SK-N-SH treated with all-trans-retinoic acid at 6 μM for 48 hours (cell line): ENCODE measurements around the gene ZFYVE28.

Experiments used
- BACH2 ChIP-seq: fragments of 250-450 bp; sonication (Bioruptor Pico); IDR thresholded peaks from 2 replicates; pipeline ENCODE4 v1.9.0; 2021; ENCODE audit warnings: mild to moderate bottlenecking, borderline replicate concordance
- ESRRG ChIP-seq: fragments of 250-450 bp; sonication (Bioruptor Pico); IDR thresholded peaks from 2 replicates; pipeline ENCODE4 v1.6.1; 2021; ENCODE audit warnings: mild to moderate bottlenecking
- GLIS3 ChIP-seq: fragments of 250-450 bp; sonication (Bioruptor Pico); IDR thresholded peaks from 2 replicates; pipeline ENCODE4 v1.5.0; 2020; ENCODE audit warnings: mild to moderate bottlenecking, moderate library complexity
- ISL1 ChIP-seq: fragments of 250-450 bp; sonication (Bioruptor Pico); IDR thresholded peaks from 2 replicates; pipeline ENCODE4 v2.1.2; 2022; ENCODE audit warnings: mild to moderate bottlenecking, moderate library complexity
- PPARA ChIP-seq: fragments of 250-450 bp; sonication (Bioruptor Pico); IDR thresholded peaks from 2 replicates; pipeline ENCODE4 v1.5.0; 2020; ENCODE audit warnings: mild to moderate bottlenecking, borderline replicate concordance
- RARB ChIP-seq: fragments of 250-450 bp; sonication (Bioruptor Pico); IDR thresholded peaks from 2 replicates; pipeline ENCODE4 v1.8.0; 2021; ENCODE audit warnings: mild to moderate bottlenecking, moderate library complexity
- TCF4 ChIP-seq: fragments of 250-450 bp; sonication (Bioruptor Pico); IDR thresholded peaks from 2 replicates; pipeline ENCODE4 v1.8.0; 2021; ENCODE audit warnings: mild to moderate bottlenecking, moderate library complexity, borderline replicate concordance
- ZFP3 ChIP-seq: fragments of 250-450 bp; sonication (Bioruptor Pico); IDR thresholded peaks from 2 replicates; pipeline ENCODE4 v1.5.0; 2020; ENCODE audit warnings: mild to moderate bottlenecking, moderate library complexity
- TF ChIP-seq, protein P1 (sequence below): fragments of 250-450 bp; sonication (Bioruptor Pico); IDR thresholded peaks from 2 replicates; pipeline ENCODE4 v1.8.0; 2020; ENCODE audit warnings: mild to moderate bottlenecking, moderate library complexity, borderline replicate concordance
- TF ChIP-seq, protein P2 (sequence below): fragments of 250-450 bp; sonication (Bioruptor Pico); IDR thresholded peaks from 2 replicates; pipeline ENCODE4 v1.5.0; 2020; ENCODE audit warnings: mild to moderate bottlenecking, moderate library complexity
- TF ChIP-seq, protein P3 (sequence below): fragments of 250-450 bp; sonication (Bioruptor Pico); IDR thresholded peaks from 2 replicates; pipeline ENCODE4 v1.8.0; 2021; ENCODE audit warnings: low read depth, mild to moderate bottlenecking, moderate library complexity, borderline replicate concordance

DNA sequence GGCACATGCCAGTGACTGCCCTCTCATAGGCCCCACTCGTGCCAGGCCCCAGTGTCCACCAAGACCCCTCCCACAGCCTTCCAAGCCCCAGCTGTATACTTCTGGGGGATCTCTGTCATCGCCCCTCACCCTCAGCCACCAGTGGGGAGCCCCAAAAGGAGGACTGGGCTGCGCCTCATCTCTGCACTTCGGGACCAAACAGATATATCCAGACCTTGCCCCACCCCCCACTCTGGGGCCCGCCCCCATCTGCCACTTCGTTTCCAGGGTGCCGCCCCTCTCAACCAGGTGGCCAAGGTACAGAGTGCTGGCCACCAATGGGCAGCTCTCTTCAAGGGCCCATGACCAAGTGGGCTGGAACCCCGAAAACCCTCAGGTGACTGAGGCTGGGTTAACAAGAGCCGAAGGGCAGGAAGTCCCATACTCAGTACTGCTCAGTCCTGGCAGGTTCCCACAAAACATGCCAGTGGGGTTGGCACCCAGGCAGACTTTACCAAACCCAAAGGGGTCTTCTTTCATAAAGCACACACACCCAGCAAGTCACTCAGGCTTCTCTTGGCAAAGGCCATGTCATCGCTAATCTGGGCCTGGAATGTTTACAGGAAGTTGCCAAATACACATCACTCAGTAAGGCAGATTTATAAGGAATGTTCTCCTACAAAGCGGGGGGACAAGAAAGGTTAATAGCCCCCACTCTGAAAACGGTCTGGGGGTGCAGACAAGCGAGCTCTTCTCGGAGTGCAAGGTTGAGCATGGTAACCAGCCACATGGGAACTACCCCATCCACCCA, 4.4 kb downstream of the ZFYVE28 start:
- TF ChIP-seq, protein P1, sequence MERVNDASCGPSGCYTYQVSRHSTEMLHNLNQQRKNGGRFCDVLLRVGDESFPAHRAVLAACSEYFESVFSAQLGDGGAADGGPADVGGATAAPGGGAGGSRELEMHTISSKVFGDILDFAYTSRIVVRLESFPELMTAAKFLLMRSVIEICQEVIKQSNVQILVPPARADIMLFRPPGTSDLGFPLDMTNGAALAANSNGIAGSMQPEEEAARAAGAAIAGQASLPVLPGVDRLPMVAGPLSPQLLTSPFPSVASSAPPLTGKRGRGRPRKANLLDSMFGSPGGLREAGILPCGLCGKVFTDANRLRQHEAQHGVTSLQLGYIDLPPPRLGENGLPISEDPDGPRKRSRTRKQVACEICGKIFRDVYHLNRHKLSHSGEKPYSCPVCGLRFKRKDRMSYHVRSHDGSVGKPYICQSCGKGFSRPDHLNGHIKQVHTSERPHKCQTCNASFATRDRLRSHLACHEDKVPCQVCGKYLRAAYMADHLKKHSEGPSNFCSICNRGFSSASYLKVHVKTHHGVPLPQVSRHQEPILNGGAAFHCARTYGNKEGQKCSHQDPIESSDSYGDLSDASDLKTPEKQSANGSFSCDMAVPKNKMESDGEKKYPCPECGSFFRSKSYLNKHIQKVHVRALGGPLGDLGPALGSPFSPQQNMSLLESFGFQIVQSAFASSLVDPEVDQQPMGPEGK = no peak
- TF ChIP-seq GLIS3 (CRISPR knock-in tag) (no peak), RARB (CRISPR knock-in tag) (no peak), ZFP3 (CRISPR knock-in tag) (no peak), ESRRG (CRISPR knock-in tag) (no peak), PPARA (CRISPR knock-in tag) (no peak), ISL1 (CRISPR knock-in tag) (no peak), TCF4 (CRISPR knock-in tag) (no peak), BACH2 (CRISPR knock-in tag) (no peak)
- TF ChIP-seq, protein P2, sequence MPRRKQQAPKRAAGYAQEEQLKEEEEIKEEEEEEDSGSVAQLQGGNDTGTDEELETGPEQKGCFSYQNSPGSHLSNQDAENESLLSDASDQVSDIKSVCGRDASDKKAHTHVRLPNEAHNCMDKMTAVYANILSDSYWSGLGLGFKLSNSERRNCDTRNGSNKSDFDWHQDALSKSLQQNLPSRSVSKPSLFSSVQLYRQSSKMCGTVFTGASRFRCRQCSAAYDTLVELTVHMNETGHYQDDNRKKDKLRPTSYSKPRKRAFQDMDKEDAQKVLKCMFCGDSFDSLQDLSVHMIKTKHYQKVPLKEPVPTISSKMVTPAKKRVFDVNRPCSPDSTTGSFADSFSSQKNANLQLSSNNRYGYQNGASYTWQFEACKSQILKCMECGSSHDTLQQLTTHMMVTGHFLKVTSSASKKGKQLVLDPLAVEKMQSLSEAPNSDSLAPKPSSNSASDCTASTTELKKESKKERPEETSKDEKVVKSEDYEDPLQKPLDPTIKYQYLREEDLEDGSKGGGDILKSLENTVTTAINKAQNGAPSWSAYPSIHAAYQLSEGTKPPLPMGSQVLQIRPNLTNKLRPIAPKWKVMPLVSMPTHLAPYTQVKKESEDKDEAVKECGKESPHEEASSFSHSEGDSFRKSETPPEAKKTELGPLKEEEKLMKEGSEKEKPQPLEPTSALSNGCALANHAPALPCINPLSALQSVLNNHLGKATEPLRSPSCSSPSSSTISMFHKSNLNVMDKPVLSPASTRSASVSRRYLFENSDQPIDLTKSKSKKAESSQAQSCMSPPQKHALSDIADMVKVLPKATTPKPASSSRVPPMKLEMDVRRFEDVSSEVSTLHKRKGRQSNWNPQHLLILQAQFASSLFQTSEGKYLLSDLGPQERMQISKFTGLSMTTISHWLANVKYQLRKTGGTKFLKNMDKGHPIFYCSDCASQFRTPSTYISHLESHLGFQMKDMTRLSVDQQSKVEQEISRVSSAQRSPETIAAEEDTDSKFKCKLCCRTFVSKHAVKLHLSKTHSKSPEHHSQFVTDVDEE (CRISPR knock-in tag) = no peak
- TF ChIP-seq, protein P3, sequence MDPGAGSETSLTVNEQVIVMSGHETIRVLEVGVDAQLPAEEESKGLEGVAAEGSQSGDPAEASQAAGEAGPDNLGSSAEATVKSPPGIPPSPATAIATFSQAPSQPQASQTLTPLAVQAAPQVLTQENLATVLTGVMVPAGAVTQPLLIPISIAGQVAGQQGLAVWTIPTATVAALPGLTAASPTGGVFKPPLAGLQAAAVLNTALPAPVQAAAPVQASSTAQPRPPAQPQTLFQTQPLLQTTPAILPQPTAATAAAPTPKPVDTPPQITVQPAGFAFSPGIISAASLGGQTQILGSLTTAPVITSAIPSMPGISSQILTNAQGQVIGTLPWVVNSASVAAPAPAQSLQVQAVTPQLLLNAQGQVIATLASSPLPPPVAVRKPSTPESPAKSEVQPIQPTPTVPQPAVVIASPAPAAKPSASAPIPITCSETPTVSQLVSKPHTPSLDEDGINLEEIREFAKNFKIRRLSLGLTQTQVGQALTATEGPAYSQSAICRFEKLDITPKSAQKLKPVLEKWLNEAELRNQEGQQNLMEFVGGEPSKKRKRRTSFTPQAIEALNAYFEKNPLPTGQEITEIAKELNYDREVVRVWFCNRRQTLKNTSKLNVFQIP = no peak
